ENCODE results near the gene INPP5F. TPM values are rescaled to one million over a fixed set of nuclear protein-coding genes. Genes with fewer than 3 reads are reported as not detected.

Gene INPP5F
- total and polyA plus RNA-seq, 9 of the 15 experiments (the other 6 are each of a cell fraction or from before 2014, with no cell fraction given), result 1.6 to 7.3 (median 6.0) TPM

GRCh38 chr10:119762805-119763798 lies 37.3 kb downstream of the INPP5F start (continued):
- TF ChIP-seq, protein P1, sequence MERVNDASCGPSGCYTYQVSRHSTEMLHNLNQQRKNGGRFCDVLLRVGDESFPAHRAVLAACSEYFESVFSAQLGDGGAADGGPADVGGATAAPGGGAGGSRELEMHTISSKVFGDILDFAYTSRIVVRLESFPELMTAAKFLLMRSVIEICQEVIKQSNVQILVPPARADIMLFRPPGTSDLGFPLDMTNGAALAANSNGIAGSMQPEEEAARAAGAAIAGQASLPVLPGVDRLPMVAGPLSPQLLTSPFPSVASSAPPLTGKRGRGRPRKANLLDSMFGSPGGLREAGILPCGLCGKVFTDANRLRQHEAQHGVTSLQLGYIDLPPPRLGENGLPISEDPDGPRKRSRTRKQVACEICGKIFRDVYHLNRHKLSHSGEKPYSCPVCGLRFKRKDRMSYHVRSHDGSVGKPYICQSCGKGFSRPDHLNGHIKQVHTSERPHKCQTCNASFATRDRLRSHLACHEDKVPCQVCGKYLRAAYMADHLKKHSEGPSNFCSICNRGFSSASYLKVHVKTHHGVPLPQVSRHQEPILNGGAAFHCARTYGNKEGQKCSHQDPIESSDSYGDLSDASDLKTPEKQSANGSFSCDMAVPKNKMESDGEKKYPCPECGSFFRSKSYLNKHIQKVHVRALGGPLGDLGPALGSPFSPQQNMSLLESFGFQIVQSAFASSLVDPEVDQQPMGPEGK (CRISPR knock-in tag; IDR thresholded peaks at IDR 0.05; ENCODE audit: borderline replicate concordance), result no peak
- TF ChIP-seq ZNF551 (CRISPR knock-in tag; IDR thresholded peaks at IDR 0.05), result no peak
- TF ChIP-seq FOXM1 (IDR thresholded peaks at IDR 0.05; ENCODE audit: low read depth), result no peak
- no peak for TF ChIP-seq FOXM1 (CRISPR knock-in tag; IDR thresholded peaks at IDR 0.05; ENCODE audit: low read depth)

- H3K4me3 ChIP-seq, result no peak overlapping the region
- no peaks in the 10 kb centered on the region for H3K27me3 ChIP-seq (ENCODE audit: control insufficient read depth in 2 of 2, insufficient read depth in 2 of 2, low read length in 2 of 2)
- POLR2A ChIA-PET, result no interaction called here
- no TSS peak for BruUV-seq (replicated peaks)
- H3K4me2 ChIP-seq (ENCODE audit: insufficient read depth, low read length), result no peak overlapping the region
- CTCF ChIA-PET (ENCODE audit: low intra/inter-chr PET ratio), result no interaction called here
- ATAC-seq, result peak; percentile 31; the same call in 2 of the 3 replicates
- H3K36me3 ChIP-seq (ENCODE audit: control insufficient read depth, insufficient read depth, low read length), result no peaks in the 10 kb centered on the region
- no peak overlapping the region for H3K27ac ChIP-seq (ENCODE audit: extremely low read depth, low read depth, low read length)
- no peaks in the 10 kb centered on the region for H3K9me1 ChIP-seq (ENCODE audit: control insufficient read depth, insufficient read depth, low read length)
- WGBS (ENCODE audit: insufficient coverage, low coverage, missing lambda C conversion rate), result 16% methylated on average over 4 of the region's 4 CpGs
- intact Hi-C loops (cut with micrococcal nuclease) (no loop called here), in situ Hi-C loops (cut with MboI) (no loop called here)
- no peak for DNase-seq (ENCODE audit: extremely low read depth in 1 of 4, low spot score in 3 of 4)
- no peaks in the 10 kb centered on the region for H3K9me3 ChIP-seq (replicated peaks; ENCODE audit: control insufficient read depth, insufficient read depth, low read depth, low read length)
- H3K79me2 ChIP-seq (ENCODE audit: control insufficient read depth, insufficient read depth, low read length), result no peaks in the 10 kb centered on the region
- no peak for FAIRE-seq
- H3K9ac ChIP-seq (ENCODE audit: insufficient read depth in 1 of 2, low read depth in 2 of 2, low read length in 2 of 2), result no peak overlapping the region
- TF ChIP-seq CEBPB (tag; IDR thresholded peaks at IDR 0.05) (peak; percentile 22; the same call in 1 of the 2 replicates), FOXK2 (conservative IDR thresholded peaks at IDR 0.05 in 1 of 2, IDR thresholded peaks at IDR 0.05 in 1 of 2; ENCODE audit: low read depth in 2 of 2) (no peak), SIN3A (IDR thresholded peaks at IDR 0.05; ENCODE audit: borderline replicate concordance in 2 of 2, control insufficient read depth in 1 of 2, low read depth in 2 of 2, low read length in 2 of 2) (no peak), CEBPG (CRISPR knock-in tag; IDR thresholded peaks at IDR 0.05) (no peak), CEBPG (tag; conservative IDR thresholded peaks at IDR 0.05 in 1 of 2, IDR thresholded peaks at IDR 0.05 in 1 of 2) (peak in 1 of 2 experiments; percentile 68; a peak in 2 of 4 replicates)
- TF ChIP-seq, protein P2, sequence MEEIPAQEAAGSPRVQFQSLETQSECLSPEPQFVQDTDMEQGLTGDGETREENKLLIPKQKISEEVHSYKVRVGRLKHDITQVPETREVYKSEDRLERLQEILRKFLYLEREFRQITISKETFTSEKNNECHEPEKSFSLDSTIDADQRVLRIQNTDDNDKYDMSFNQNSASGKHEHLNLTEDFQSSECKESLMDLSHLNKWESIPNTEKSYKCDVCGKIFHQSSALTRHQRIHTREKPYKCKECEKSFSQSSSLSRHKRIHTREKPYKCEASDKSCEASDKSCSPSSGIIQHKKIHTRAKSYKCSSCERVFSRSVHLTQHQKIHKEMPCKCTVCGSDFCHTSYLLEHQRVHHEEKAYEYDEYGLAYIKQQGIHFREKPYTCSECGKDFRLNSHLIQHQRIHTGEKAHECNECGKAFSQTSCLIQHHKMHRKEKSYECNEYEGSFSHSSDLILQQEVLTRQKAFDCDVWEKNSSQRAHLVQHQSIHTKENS (CRISPR knock-in tag; IDR thresholded peaks at IDR 0.05), result no peak
- H4K20me1 ChIP-seq (replicated peaks; ENCODE audit: control insufficient read depth, insufficient read depth, low read length), result no peaks in the 10 kb centered on the region
- H3K4me1 ChIP-seq (replicated peaks in 1 of 2; ENCODE audit: control insufficient read depth in 2 of 2, insufficient read depth in 2 of 2, low read length in 2 of 2), result peaks cover 0 to 6% of the 10 kb centered on the region in 2 experiments; a peak in 3 of 5 replicates
- H2AFZ ChIP-seq (ENCODE audit: low read depth, low read length), result no peak overlapping the region
Measured at GRCh38 chr10:119768455-119769094, 42.7 kb downstream of the INPP5F start.

Measured in K562 (cell line).